ENCODE data around the gene BEX4.

GRCh38 chrX:103249805-103250204 lies 34.9 kb downstream of the BEX4 start:
- TF ChIP-seq RARB (CRISPR knock-in tag; IDR thresholded peaks at IDR 0.05) (no peak), ZC3H10 (CRISPR knock-in tag; IDR thresholded peaks at IDR 0.05) (no peak), ZFP3 (CRISPR knock-in tag; IDR thresholded peaks at IDR 0.05) (no peak), PATZ1 (CRISPR knock-in tag; IDR thresholded peaks at IDR 0.05; ENCODE audit: borderline replicate concordance) (no peak), SNAI2 (CRISPR knock-in tag; IDR thresholded peaks at IDR 0.05) (no peak), ZFP30 (CRISPR knock-in tag; IDR thresholded peaks at IDR 0.05) (no peak), ZNF70 (CRISPR knock-in tag; IDR thresholded peaks at IDR 0.05) (no peak), GLIS3 (CRISPR knock-in tag; IDR thresholded peaks at IDR 0.05) (no peak), TOX (CRISPR knock-in tag; IDR thresholded peaks at IDR 0.05; ENCODE audit: borderline replicate concordance) (no peak), BACH2 (CRISPR knock-in tag; IDR thresholded peaks at IDR 0.05; ENCODE audit: borderline replicate concordance) (no peak), ESRRG (CRISPR knock-in tag; IDR thresholded peaks at IDR 0.05) (no peak), ARNTL (CRISPR knock-in tag; IDR thresholded peaks at IDR 0.05; ENCODE audit: borderline replicate concordance, low read depth) (no peak), ZNF565 (CRISPR knock-in tag; conservative IDR thresholded peaks at IDR 0.05; ENCODE audit: low read depth) (no peak)
- TF ChIP-seq, protein P1, sequence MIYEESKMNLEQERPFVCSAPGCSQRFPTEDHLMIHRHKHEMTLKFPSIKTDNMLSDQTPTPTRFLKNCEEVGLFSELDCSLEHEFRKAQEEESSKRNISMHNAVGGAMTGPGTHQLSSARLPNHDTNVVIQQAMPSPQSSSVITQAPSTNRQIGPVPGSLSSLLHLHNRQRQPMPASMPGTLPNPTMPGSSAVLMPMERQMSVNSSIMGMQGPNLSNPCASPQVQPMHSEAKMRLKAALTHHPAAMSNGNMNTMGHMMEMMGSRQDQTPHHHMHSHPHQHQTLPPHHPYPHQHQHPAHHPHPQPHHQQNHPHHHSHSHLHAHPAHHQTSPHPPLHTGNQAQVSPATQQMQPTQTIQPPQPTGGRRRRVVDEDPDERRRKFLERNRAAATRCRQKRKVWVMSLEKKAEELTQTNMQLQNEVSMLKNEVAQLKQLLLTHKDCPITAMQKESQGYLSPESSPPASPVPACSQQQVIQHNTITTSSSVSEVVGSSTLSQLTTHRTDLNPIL (CRISPR knock-in tag; IDR thresholded peaks at IDR 0.05; ENCODE audit: low read depth) = no peak

All from SK-N-SH treated with all-trans-retinoic acid at 6 μM for 48 hours (cell line).